ENCODE data around the gene DPP3.

DPP3 gene

DNA sequence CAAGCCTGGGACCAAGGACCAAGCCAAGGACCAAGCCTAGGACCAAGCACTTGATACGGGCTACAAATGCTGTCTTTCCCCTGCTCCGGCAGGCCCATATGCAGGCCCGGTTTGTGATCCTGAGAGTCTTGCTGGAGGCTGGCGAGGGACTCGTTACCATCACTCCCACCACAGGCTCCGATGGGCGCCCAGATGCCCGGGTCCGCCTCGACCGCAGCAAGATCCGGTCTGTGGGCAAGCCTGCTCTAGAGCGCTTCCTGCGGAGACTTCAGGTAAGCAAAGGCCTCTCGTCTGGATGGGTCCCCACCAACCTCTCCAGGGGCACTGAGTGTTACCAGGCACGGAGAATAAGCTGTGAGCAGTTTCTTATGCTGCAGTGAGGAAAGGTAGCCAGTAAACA lies 17.0 kb downstream of the DPP3 start:
- TF ChIP-seq, protein P1, sequence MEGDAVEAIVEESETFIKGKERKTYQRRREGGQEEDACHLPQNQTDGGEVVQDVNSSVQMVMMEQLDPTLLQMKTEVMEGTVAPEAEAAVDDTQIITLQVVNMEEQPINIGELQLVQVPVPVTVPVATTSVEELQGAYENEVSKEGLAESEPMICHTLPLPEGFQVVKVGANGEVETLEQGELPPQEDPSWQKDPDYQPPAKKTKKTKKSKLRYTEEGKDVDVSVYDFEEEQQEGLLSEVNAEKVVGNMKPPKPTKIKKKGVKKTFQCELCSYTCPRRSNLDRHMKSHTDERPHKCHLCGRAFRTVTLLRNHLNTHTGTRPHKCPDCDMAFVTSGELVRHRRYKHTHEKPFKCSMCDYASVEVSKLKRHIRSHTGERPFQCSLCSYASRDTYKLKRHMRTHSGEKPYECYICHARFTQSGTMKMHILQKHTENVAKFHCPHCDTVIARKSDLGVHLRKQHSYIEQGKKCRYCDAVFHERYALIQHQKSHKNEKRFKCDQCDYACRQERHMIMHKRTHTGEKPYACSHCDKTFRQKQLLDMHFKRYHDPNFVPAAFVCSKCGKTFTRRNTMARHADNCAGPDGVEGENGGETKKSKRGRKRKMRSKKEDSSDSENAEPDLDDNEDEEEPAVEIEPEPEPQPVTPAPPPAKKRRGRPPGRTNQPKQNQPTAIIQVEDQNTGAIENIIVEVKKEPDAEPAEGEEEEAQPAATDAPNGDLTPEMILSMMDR (IDR thresholded peaks at IDR 0.05; ENCODE audit: low read depth, low read length): no peak
- Histone ChIP-seq H3K4me1 (no peaks in the 10 kb centered on the region), H3K9me3 (no peaks in the 10 kb centered on the region), H3K4me3 (ENCODE audit: low read depth, low read length) (no peak overlapping the region), H3K36me3 (peaks cover 7% of the 10 kb centered on the region; the same call in 1 of the 2 replicates), H3K27me3 (no peaks in the 10 kb centered on the region)
- no peak for DNase-seq

DNA sequence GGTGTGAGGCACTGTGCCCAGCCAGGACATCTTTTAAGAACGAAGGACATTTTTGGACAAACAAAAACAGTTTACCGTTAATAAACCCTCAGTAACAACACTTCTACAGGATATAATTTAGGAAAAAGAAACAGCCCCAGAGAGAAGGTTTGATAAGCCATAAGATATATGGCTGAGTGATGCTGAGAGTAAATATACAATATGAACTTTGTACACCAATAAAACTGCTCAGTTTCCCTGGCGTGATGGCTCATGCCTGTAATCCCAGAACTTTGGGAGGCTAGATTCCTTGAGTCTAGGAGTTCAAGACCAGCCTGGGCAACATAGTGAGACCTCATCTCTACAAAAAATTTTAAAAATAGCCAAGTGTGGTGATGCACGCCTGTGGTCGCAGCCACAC lies 18.3 kb downstream of the DPP3 start:
- Histone ChIP-seq H3K27me3 (no peaks in the 10 kb centered on the region), H3K4me1 (no peaks in the 10 kb centered on the region), H3K4me3 (ENCODE audit: low read depth, low read length) (no peak overlapping the region), H3K9me3 (no peaks in the 10 kb centered on the region), H3K36me3 (peaks cover 7% of the 10 kb centered on the region; the same call in 1 of the 2 replicates)
- TF ChIP-seq, protein P1 (IDR thresholded peaks at IDR 0.05; ENCODE audit: low read depth, low read length): no peak
- DNase-seq: no peak

DNA sequence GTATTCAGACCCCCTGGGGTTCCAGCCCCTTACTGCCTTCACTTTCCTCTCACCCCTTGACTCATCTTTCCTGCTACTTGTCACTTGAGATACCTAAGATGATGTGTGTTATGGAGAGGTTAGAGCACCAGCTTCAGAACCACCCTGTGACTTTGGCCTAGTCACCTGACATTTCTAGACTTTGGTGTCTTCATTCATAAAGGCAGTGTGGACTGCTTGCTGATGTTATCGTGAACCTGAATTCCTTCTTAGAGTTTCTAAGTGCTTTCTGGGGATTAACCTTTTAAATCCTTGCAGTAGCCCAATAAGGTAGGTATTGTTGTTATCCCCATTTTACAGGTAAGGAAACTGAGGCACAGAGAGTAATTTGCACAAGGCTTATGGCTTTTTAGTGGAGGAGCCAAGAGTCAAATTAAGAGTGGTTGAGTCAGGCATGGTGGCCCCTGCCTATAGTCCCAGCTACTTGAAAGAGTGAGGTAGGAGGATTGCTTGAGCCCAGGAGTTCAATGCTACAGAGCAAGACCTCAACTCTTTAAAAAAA lies 25.1 kb downstream of the DPP3 start:
- Histone ChIP-seq H3K4me1 (no peaks in the 10 kb centered on the region), H3K4me3 (ENCODE audit: low read depth, low read length) (no peak overlapping the region), H3K9me3 (no peaks in the 10 kb centered on the region), H3K36me3 (no peaks in the 10 kb centered on the region), H3K27me3 (no peaks in the 10 kb centered on the region)
- no peak for DNase-seq
- TF ChIP-seq, protein P1 (IDR thresholded peaks at IDR 0.05; ENCODE audit: low read depth, low read length): no peak

DNA sequence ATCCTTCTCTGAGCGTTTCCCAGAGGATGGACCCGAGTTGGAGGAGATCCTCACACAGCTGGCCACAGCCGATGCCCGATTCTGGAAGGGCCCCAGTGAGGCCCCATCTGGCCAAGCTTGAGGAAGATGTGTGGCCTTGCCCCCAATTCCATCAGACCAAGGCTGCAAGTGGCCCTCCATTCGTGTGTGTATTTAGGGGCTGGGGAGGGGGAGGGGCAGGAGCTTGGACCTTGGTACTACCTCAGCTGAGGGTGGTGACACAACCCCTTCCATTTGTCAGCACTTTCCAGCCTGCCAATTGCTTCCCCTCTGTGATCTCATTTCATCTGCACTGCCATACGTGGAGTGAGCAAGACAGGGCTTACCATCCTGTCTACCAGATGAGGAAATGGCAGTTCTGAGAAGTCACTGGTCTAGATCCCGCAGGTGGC lies 28.9 kb downstream of the DPP3 start:
- H3K27me3 ChIP-seq: no peaks in the 10 kb centered on the region
- no peaks in the 10 kb centered on the region for H3K9me3 ChIP-seq
- H3K4me3 ChIP-seq (ENCODE audit: low read depth, low read length): no peak overlapping the region
- H3K4me1 ChIP-seq: no peaks in the 10 kb centered on the region
- TF ChIP-seq, protein P1 (IDR thresholded peaks at IDR 0.05; ENCODE audit: low read depth, low read length): no peak
- H3K36me3 ChIP-seq: peaks cover 7% of the 10 kb centered on the region
- no peak for DNase-seq

DNA sequence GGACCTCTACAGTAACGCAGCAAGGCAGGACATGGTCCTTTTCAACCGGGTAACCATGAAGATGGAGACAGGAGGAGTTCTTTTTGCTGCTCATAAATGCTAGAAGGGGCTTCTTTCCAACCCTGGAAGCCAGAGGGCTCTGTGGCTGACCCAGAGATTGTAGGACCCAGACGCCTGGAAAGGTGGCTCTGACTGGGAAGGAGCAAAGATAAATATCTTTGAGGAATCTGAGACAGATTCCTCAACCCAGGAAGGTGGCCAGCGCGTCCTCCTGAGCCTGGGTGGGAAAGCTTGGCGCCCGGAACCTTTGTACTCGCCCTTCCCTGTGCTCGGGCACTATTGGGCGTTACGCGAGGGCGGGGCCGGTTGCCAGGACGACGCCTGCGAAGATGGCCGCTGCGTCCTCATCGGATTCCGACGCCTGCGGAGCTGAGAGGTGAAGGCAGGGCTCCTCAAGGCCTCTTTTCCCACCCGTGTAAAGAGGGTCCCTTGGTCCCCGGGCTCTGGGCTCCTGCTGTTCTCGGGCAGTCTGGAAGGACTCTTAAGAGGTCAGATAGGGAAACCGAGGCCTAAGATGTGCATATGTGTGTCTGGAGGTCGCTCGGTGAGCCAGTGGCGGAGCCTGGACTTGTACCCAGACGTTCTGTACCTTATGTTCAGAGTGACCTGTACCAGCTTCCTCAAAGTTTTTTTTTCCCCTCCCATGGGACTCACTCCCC lies 30.2 kb downstream of the DPP3 start, which contains the start of gene BBS1:
TSS of gene BBS1 (plus strand) at position 365 of the 719 bp plus-strand sequence. CDS start at position 390, 25 bp downstream.
- no peaks in the 10 kb centered on the region for H3K4me1 ChIP-seq
- no peaks in the 10 kb centered on the region for H3K9me3 ChIP-seq
- peaks cover 9% of the 10 kb centered on the region for H3K36me3 ChIP-seq
- TF ChIP-seq, protein P1 (IDR thresholded peaks at IDR 0.05; ENCODE audit: low read depth, low read length): no peak
- H3K27me3 ChIP-seq: no peaks in the 10 kb centered on the region
- DNase-seq: peak; percentile 91
- H3K4me3 ChIP-seq (ENCODE audit: low read depth, low read length): peak within 1 kb of the TSS; percentile 100

DNA sequence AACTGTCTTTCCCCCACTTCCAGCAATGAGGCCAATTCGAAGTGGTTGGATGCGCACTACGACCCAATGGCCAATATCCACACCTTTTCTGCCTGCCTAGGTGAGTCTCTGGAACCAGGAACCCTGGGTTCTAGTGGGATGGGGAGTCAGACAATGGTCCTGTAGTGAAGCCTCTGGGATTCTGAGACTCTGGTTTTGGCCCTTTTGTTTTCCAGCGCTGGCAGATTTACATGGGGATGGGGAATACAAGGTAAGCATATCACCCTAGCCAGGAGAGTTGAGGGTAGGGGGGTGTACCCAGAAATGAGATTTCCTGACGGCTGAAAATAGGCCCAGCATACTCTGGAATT lies 30.7 kb downstream of the DPP3 start:
- peak overlapping the region; percentile 100 for H3K4me3 ChIP-seq (ENCODE audit: low read depth, low read length)
- no peaks in the 10 kb centered on the region for H3K4me1 ChIP-seq
- no peaks in the 10 kb centered on the region for H3K27me3 ChIP-seq
- peaks cover 9% of the 10 kb centered on the region for H3K36me3 ChIP-seq
- no peaks in the 10 kb centered on the region for H3K9me3 ChIP-seq
- no peak for DNase-seq
- TF ChIP-seq, protein P1 (IDR thresholded peaks at IDR 0.05; ENCODE audit: low read depth, low read length): no peak

Data from BE2C (cell line).